GM12874 (cell line): ENCODE measurements around the gene ZNRF3.

ENCODE experiments used
- TF ChIP-seq, protein P1 (sequence below): IDR thresholded peaks from 2 replicates; pipeline ENCODE4 v1.5.1; 2011; ENCODE audit warnings: low read depth, mild to moderate bottlenecking, control low read depth, low read length, moderate library complexity; ENCODE audit not compliant: insufficient read depth

ZNRF3 gene

DNA sequence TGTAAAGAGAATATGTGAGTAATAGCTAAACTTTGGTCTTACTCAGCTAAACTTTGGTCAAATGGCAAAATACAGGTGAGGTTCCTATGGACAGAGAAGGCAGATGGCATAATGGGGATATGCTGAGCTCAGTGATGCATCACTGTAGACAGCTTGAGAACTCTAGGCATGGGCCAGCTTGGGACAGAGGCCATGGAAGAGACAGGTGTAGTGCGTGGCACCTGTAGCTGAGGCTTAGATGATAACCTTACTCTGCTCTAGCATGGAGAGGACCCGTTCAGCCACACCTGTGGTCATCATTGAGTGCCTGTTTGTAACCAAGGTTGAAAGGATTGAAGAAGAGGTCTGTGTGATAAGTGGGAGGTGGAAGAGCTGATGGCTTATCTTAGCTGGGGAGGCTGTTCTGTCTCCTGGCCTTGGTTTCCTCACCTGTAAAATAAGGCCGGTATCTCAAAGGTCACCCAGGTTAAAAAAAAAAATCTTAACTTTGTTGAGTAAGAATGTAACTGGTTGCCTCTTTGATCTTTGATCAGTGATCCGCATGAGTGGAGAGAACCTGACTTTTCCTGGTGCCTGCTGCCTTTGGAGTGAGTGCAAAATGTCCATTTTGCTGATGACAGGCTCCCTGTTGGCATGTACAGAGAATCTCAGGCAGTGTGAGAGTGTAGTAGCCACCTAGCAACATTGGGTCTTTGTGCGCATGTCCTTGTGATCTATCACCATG lies 48.6 kb downstream of the ZNRF3 start:
- TF ChIP-seq, protein P1, sequence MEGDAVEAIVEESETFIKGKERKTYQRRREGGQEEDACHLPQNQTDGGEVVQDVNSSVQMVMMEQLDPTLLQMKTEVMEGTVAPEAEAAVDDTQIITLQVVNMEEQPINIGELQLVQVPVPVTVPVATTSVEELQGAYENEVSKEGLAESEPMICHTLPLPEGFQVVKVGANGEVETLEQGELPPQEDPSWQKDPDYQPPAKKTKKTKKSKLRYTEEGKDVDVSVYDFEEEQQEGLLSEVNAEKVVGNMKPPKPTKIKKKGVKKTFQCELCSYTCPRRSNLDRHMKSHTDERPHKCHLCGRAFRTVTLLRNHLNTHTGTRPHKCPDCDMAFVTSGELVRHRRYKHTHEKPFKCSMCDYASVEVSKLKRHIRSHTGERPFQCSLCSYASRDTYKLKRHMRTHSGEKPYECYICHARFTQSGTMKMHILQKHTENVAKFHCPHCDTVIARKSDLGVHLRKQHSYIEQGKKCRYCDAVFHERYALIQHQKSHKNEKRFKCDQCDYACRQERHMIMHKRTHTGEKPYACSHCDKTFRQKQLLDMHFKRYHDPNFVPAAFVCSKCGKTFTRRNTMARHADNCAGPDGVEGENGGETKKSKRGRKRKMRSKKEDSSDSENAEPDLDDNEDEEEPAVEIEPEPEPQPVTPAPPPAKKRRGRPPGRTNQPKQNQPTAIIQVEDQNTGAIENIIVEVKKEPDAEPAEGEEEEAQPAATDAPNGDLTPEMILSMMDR = no peak

DNA sequence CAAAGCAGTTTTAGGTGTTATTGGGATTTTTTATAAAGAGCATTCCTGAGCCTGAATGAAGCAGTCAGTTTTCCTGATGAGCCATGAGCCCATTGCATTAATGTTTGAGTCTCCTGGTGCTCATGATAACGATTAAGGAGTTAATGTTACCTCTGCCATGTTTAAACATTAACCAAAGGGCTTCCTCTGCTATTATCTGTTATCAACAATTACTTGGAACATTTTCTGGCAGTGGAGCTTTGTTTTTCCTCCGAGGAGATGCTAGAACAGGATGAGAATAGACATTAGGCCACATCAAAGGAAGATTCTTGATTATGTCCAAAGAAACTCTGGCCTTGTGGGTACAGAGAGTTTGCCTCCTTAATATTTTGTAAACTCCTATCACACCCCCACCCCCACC lies 49.9 kb downstream of the ZNRF3 start:
- TF ChIP-seq, protein P1 = no peak

DNA sequence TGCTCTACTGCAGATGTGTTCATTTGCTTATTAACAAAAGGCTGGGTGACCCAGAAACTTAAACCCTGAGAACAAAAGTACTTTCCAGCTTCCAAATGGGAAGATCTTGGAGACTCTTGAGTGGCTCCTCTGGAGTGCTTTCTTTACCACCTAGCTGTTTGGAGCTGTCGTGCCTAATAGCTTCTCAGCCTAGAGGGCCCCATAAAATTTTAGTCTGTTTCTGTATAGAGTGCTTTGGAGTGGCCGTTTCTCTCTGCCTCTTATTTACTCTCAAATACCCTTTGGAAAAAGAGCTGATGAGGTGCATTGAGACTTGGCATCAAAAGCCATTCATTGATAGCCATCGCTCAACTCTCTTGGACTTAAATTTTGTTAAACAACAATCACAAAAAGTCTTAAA lies 50.7 kb downstream of the ZNRF3 start:
- TF ChIP-seq, protein P1 = no peak

DNA sequence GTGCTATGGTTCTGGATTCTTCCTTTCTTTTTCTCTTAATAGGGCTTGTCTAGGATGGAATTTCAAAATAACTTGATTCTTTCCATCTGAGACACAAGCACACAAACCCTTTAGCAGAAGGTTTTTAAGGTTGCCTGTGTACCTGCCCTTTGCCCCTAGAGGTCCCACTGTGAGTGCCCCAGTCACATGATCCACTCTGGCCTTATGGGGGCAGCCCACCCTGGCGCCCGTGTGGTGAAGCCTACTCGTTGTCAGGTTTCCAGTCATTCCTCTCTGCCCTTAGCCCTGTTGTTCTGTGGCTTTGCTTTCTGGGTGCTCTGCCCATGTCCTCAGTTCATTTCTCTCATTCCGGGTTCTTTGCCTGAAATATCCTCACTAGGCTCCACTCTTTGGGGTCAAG lies 51.8 kb downstream of the ZNRF3 start:
- TF ChIP-seq, protein P1 = no peak

DNA sequence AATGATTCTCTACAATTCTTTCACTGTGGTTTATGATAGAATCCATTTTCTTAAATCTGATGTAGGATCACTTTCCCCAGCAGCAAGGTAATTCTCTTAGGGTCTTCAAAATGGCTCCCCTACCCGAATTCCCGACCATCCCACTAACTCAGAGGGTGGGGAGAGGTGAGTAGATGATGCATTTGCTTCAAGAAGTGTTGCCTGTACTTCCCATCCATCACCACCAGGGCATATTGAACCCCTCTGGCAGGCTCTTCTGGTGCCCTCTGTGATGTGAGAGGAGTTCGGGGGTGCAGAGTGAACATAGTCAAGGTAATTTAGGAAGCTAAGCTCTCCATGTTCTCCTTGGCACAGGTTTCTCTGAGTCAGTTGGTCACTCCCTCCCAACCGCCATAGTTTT lies 52.3 kb downstream of the ZNRF3 start:
- TF ChIP-seq, protein P1 = peak; percentile 52; the same call in 1 of the 2 replicates

DNA sequence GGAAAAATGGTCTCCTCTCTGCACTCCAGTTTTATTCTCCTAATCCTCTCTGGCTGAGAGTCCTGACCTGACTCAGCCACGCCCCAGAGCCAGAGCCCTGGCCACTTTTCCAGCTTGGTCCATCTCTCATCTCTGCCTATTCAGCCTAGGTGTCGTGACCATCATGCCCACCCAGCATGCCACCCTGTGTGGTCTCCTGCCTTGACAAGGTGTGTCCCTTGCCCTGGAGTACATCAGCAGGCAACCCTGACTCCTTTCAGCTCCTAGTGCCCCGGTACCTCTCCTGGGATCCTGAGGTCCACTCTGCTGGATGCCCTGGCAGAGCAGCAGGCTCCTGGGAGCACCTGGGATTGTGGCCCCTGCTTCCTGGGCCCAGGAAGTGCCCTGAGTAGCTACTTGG lies 52.8 kb downstream of the ZNRF3 start:
- TF ChIP-seq, protein P1 = no peak

DNA sequence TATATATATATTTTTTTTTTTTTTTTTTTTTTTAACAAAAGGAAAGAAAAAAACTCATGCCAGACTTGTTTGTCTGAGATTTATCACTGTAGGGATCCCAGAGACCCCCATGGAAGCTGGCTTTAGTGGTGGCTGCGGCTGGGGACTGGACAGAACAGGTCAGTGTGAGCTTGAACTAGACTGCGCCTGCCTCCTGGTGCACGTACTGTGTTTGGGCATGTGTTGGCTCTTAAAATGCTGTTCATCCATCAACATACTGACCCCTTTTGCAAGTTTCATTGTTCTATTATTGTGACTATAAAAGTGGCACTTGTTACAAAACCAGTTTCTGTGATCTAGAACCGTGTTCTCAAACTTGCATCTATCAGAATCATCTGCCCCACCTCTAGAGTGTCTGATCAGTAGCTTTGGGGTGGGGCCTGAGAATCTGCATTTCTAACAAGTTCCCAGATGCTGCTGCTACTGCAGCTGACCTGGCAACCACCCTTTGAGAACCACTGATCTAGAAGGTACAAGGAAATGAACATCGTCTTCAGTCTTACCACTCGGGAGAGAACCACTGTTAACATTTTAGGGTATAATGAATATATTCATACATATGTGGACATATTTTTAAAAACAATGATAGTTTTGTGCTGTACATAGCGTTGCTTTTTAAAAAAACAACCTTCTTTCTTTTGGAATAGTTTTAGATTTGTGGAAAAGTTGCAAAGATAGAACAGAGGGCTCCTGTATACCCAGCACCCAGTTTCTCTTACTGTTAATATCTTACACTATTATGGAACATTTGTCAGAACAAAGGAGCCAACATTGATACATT lies 54.0 kb downstream of the ZNRF3 start:
- TF ChIP-seq, protein P1 = no peak
